ENCODE data around the gene ECSIT.

DNA sequence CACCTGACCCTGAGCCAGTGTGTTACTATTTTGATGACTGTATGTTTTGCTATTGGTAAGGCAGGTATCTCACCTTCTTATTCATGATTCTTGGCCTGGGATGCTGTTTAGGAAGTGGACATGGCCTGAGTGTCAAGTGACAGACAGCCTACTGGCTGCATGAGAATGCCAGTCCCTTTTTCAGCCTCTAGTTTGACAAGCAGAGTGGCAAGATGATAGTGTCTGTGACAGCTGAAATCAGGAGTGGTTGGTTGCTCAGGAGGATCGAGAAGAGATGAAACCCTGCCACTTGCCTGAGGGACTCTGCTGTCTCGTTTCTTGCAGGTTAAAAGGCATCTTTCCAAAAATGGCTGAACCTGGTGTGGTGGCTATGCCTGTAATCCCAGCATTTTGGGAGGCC lies 37.2 kb upstream of the ECSIT start:
- TF ChIP-seq YY1 (IDR thresholded peaks at IDR 0.05; ENCODE audit: insufficient read depth, insufficient read length): no peak
- no peak for TF ChIP-seq ZNF274 (IDR thresholded peaks at IDR 0.05; ENCODE audit: low read depth, low read length)
- no peak for TF ChIP-seq SUZ12 (IDR thresholded peaks at IDR 0.05; ENCODE audit: extremely low read depth, insufficient read depth, insufficient read length)

All from NT2/D1 (cell line).